GM18520 (cell line): Measurements from ENCODE around the gene PFDN4.
"Not testable (repeated sequence)": the region's sequence is repeated elsewhere in the genome, so short reads cannot be mapped to it uniquely, and the experiment has no call there.

Experiments
- ATAC-seq: cut with Tn5 transposase; IDR thresholded peaks from one replicate; pipeline ENCODE4 v1.9.1; 2021; ENCODE audit not compliant: unreplicated experiment

Gene PFDN4

DNA sequence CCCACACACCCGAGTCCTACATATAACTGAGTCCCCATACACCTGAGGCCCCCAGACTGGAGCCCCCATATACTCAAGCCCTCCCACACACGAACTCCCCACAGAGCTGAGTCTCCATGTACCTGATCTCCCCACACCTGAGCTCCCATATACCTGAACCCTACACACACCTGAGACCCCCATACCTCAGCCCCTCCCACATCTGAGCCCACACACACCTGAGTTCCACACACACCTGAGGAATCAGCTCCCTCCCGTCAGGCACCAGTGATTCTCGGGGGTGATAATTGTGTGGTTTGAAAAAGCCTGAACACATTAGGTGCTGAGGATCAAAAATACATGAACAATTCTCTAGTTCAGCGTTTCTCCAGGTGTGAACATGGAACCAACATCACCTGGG is 15.4 kb downstream of the PFDN4 start:
- ATAC-seq: no peak

DNA sequence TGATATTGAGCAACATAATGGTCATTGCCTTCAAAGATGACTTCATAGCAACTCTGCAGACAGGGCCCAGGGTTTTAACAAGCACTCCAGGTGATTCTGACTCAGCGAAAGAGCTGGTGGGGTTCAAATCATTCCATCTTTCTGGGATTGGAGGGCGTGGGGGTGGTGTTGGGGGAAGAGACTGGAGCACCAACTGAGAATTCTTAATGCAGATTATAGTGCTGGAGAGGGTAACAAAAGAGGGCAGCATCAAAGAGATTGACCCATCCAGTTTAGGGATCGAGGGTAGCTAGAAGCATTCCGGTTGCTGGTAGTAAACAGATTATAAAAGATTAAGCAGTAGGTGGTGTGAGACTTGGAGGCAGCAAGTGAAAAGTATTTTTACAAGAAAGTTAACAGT is 15.9 kb downstream of the PFDN4 start:
- ATAC-seq: no peak

DNA sequence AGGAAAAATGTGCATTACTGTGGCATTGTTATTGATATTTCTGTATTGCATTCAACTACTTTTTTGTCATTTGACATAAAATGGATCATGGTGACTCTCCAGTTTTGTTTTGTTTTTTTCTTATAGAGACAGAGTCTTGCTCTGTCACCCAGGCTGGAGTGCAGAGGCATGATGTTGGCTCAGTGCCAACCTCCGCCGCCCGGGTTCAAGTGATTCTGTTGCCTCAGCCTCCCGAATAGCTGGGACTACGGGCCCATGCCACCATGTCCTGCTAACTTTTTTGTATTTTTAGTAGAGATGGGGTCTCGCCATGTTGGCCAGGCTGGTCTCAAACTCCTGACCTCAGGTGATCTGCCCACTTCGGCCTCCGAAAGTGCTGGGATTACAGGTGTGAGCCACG is 16.8 kb downstream of the PFDN4 start:
- ATAC-seq: not testable (repeated sequence)

DNA sequence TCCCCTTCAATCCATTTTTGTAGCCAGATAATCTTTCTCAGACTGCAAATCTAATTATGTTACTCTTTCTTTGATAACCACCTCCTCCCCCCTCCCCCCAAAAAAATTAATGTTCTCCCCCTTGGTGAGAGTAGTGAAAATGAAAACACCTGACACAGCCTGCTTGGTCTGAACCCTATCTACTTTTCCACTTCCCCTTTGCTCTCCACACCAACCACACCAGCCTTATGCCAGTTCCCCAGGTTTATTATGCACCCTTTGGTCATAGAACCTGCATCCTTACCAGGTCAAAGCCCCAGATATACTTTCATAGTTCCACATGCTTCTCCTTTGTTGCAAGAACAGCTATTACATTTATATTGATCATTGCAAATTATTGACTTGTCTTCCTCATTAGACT is 19.4 kb downstream of the PFDN4 start:
- ATAC-seq: peak; percentile 67

DNA sequence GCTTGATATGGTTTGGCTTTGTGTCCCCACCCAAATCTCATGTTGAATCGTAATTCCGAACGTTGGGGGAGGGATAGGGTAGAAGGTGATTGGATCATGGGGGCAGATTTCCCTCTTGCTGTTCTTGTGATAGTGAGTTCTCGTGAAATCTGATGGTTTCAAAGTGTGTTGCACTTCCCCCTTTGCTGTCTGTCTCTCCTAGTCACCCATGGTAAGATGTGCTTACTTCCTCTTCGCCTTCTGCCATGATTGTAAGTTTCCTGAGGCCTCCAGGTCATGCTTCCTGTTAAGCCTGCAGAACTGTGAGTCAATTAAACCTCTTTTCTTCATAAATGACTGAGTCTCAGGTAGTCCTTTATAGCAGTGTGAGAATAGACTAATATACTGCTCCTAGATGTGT is 19.9 kb downstream of the PFDN4 start:
- no peak for ATAC-seq

DNA sequence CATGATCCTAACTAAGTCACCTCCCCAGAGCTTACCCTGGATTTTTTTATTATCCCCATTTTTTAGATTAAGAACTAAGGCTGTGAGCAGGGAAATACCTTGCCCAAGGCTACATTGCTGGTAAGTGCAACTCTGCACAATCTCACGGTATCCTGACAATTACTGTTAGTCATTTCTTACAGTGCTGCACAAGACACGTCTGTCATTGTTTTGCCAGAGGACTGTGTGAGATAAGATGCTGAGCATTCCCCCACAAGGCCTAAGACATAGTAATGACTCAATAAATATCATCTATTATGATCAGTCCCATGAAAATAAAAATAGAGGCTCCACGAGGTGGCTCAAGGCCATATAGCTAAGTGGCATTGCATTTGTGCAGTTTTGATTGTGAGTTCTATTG is 21.0 kb downstream of the PFDN4 start:
- no peak for ATAC-seq

DNA sequence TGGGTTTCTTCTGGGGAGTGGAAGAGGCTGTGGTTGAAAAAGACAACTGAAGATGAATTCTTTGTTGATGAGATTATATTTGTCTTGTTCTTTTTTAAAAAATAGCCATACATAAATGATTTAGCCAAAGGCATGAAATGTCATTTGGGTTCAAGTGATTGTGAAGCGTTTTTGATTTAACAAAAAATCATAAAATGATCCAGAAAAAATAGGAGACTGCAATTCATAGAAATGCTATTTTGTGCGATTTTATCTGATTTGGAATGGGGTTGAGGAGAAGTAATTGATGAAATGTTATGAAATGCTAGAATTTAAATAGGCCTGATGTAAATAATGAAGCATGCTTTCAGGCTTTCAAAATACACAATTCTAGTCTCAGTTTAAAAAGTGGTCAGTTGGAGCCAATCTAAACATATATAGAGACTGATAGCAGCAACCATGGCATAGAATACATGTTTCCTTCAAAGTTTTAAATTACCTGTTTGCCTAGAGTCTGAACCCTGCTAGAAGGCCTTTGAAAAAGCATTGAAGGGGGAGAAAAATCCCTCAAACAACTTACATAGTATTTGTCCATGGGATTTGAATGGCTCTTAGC is 21.8 kb downstream of the PFDN4 start:
- ATAC-seq: no peak

DNA sequence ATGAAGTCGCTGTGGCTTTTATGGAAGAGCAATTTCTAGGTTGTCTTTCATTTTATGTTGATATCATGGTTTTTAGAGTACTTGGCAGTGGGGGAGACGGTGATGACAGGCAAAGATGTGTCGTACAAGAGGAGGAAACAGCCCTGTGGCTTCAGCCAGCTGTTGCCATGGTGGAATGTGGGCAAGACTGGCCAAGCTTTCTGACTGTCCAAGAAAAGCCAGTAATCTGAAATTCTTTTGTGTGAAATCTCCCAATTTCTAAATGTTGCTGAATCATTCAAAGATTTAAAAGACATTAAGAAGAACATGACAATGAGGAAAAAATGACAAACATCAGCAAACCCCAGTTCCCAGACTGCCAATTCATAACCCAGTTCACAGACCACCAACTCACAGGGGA is 23.1 kb downstream of the PFDN4 start:
- ATAC-seq: no peak

DNA sequence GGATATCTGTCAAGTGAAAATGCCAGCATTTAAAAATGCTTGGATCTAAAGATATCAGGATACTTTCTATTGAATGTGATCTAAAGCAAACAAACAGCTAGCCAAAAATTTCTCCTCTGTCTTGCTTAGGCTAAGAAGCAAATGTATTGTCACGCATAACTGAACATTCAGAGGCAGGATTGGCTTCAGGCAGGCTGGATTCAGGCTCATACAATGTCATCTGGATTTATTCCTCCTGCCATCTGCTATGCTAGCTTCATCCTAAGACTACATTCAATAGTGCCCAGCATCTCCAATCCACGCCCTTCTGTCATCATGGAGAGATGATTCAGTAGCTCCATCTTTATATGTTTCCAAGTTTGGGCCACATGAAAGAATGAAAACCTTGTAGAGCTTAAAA is 27.1 kb downstream of the PFDN4 start:
- ATAC-seq: no peak

DNA sequence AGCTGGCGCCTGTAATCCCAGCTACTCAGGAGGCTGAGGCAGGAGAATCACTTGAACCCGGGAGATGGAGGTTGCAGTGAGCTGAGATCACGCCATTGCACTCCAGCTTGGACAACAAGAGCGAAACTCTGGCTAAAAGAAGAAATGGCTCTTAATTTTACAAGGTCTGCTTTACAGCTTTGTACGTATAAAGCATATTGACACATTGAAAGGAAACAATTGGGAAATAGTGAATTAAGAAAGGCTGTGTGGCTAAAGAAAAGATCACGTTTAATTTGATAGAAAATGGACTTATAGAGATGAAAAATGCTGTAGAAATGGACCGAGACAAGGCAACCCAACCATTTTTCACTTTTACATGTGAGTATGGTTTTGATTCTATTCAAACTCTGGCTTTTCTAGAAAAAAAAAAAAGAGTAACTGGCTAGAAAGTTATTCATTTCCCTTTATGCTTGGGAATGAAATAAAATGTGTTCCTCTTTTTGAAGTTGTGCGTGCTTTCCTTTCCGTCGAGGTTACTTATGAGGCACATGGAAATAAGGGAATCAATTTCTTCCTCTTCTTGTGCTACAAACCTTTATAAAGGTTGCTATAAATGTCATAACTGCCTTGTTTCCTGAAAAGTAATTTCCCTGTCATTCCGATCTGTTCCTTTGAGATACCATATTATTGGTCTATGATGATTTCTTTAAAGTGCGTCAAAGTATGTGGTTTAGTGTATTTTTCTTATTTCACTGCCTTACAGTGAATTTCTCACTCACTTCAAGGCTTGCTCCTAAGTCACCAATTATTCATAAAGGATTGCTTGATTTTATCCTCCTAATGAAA is 29.4 kb downstream of the PFDN4 start:
- no peak for ATAC-seq

DNA sequence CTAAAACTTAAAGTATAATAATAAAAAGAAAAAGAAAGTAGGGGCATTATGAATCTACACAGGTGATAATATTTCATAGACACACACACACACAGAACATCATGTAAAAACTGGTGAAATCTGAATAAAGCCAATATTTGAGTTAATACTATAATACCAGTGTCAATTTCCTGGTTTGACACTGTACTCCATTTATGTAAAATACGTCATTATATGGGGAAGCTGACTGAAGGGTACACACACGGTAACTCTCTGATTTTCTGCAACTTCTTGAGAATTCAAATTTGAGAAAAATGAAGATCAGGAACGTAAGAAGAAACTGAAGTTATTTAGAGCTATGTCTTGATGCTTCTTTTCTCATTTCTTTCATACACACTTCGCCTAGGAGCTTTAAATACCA is 36.2 kb downstream of the PFDN4 start:
- ATAC-seq: no peak

DNA sequence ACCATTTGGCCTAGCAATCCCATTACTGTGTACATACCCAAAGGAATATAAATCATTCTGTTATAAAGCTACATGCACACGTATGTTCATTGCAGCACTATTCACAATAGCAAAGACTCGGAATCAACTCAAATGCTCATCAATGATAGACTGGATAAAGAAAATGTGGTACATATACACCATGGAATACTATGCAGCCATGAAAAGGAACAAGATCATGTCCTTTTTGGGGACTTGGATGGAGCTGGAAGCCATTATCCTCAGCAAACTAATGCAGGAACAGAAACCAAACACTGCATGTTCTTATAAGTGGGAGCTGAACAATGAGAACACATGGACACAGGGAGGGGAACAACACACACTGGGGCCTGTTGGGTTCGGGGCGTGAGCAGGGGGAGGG is 40.8 kb downstream of the PFDN4 start:
- not testable (repeated sequence) for ATAC-seq

DNA sequence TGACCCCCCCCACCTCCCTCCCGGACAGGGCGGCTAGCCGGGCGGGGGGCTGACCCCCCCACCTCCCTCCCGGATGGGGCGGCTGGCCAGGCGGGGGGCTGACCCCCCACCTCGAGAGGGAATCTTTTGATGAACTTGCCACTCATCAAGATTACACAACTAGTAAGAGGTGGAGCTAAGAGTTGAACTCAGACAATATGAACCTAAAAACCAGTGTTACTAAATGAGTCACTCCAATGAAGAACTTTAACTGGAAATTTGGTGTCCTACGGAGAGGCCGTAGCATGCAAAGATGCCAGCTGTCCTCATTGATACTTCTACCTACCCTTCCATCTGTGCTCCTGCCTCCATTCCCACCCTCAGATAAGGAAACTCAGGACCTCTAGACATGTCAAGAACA is 42.8 kb downstream of the PFDN4 start:
- ATAC-seq: no peak

DNA sequence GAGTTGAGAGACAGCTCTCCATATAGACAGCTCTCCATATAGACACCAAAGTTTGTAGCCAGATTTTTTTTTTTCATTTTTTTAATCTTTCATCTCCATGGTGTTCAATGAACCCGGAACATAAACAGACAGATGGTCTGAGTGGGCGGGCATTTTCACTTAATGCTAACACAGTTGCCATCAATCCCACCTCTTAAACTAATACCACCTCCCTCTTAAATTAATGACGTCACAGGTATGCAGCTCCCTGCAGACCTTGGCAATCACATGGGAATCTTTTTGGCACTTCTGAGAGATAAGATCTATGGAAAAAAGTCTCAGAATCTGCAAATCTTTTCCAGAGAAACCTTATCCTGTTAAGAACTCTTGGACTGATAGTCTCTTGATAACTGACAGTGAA is 43.2 kb downstream of the PFDN4 start:
- ATAC-seq: no peak

DNA sequence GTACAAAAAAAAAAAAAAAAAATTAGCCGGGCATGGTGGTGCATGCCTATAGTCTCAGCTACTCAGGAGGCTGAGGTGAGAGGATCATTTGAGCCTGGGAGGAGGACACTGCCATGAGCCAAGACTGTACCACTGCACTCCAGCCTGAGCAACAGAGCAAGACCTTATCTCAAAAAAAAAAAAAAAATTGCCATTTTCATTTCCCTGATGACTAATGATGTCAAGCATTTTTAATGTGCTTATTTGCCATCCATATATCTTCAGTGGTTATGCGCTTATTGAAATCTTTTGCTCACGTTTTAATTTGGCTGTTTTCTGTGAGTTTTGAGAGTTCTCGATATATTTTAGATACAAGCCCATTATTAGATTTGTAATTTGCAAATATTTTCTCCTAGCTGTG is 46.7 kb downstream of the PFDN4 start:
- ATAC-seq: no peak

DNA sequence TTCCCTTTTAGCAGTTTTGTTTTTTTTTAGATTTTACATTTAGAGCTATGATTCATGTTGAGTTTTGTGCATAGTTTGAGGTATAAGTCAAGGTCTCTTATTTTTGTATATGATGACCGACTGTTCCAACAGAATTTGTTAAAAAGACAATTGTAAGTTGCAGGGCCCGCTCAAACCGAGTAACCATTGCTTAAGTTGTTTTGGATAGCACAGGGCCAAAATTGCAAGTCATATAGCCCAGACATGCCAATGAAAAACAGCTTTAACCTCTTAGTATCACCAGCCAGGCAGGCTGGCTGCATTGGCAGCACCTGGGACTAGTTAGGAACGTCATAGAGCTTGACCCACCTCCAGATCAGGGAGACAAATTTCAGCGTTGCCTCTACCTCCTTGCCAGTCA is 47.3 kb downstream of the PFDN4 start:
- ATAC-seq: no peak

DNA sequence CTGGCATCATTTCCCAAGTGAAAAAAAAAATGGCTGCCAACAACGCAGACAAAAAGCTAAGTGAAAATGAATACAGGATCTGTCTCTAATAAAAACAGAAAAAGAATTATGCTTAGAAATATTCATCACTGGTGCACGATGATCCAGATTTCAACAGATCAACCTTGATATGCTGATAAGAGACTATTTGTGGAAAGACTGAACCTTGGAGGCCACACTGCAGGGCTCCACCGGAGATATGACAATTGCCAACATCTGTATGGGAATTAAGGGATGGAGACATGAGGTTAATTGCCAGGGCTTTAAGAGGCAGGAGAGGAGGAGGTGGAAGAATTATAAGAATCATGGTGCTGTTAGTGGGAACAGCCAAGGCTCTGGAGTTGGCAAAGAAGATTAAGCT is 48.3 kb downstream of the PFDN4 start:
- ATAC-seq: no peak

DNA sequence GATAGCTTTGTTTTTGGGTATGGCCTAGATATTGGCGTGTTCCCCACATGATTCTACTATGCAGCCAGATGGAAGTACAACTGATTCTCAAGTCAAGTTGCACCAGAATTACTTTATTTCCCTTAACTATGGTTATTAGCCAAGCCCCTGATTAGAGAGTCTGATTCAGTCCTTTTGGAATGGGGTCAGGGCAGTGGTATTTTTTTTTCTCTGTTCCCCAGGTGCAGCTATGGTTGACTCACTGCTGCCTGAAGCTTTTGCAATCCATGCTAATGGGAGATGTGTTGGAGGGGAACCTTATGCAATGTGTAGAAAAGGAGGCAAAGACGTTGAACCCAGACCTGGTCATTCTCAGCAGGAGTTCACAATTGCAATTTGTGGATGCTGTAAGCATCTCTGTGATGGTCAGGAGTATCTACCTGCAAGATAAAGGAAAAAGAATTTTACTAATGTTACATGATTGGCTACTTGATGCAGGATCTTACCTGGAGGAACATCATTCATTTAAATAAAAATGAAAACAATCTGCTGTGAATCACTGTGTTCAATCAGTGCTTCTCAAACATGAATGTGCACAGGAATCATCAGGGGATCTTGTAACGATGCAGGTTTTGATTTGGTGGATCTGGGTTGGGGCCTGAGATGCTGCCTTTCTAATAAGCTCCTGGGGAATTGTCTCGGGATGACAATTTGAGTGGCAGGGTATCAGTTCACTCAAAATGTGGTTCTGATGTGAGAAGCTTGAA is 49.4 kb downstream of the PFDN4 start:
- ATAC-seq: no peak

DNA sequence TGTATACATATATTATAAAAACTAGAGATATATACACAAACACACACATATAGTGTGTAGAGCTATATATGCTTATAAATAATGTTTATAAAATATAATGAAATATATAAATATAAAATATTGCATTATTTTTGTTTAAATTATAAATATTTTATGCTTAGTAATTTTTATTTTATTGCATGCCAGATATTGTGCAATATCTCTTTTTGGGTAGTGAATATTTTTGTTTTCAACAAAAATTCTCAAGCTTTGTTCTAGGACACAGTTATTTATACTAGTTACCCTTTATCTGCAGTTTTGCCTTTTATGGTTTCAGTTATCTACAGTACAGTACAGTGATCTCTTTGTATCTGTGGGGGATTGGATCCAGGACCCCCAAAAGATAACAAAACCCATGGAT is 52.2 kb downstream of the PFDN4 start:
- ATAC-seq: no peak

DNA sequence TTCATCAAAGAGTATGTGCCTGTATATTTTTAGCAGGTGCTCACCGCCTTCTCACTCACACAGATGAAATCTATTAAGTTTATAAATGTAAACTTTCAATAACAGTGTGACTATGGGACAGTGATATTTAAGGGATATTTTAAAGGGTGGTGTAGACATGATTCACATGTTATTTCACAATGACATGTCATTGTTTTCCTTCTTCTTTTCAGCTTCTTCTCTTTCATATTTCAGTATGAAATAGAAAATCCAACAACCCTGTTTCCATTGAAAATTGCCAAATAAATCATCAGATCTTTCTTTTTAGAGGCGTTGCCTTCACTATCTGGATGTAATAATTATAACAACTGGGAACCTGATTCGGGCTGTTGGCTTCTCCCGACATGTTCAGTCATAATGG is 54.8 kb downstream of the PFDN4 start:
- ATAC-seq: no peak

DNA sequence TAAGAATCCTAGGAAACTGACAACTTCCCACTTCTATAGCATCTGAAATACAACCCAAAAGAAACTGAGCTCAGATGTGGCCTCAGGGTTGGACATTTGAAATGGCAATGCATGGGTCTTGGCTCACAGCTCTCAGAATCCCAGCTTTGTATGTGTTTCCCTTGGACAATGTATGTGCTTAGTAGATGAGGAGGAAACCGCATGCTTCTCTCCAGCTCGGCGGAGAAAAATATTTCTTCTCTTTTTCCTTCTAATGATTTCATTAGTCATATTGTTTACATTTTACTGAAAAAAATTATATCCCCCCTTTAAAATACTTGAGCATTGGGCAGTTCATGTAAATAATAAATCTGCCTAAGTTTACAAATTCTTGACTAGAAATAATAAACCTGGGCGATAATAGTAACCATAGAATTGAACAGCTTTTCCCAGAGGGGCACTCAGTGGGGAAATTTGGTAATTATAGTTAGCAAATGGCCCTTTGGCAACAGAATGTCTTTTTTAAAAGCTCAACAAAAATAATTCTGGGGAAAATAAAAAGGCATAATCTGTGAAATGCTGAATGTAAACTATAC is 55.3 kb downstream of the PFDN4 start:
- ATAC-seq: no peak

DNA sequence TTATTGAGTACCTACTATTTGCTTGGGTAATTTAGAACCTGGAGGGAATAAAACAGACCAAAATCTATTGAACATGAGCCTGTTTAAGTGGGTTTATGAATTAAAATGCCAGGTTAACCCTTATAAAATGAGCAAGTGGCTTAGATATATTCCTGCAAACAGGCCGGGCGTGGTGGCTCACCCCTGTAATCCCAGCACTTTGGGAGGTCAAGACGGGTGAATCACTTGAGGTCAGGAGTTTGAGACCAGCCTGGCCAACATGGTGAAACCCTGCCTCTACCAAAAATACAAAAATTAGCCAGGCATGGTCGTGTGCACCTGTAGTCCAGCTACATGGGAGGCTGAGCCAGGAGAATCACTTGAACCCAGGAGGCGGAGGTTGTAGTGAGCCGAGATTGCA is 57.9 kb downstream of the PFDN4 start:
- not testable (repeated sequence) for ATAC-seq
